Liver (tissue), 9 donors: ENCODE measurements around the gene OR51G2. TPM values are rescaled to one million over a fixed set of nuclear protein-coding genes. Genes with fewer than 3 reads are reported as not detected.

Experiments
- DNase-seq: peaks from one replicate; pipeline ENCODE4 v3.0.0-alpha.2; 2017; ENCODE audit warnings: low spot score
- H3K27ac ChIP-seq, 2 donors: one replicate each; pipeline ENCODE4 v1.7.0; 2013; ENCODE audit warnings: inconsistent platforms in 2 of 2, low read length in 2 of 2, control low read depth in 1 of 2, low read depth in 1 of 2, mild to moderate bottlenecking in 1 of 2
- H3K27me3 ChIP-seq, 4 donors: one replicate each; pipeline versions ENCODE4 v1.6.1 to v1.7.0; 2013; ENCODE audit warnings: low read length in 3 of 4, inconsistent platforms in 1 of 4, mild to moderate bottlenecking in 1 of 4, moderate library complexity in 1 of 4; ENCODE audit not compliant: control insufficient read depth in 4 of 4, insufficient read depth in 4 of 4
- H3K36me3 ChIP-seq, 4 donors: one replicate each; pipeline versions ENCODE4 v1.6.1 to v1.7.0; 2013; ENCODE audit warnings: low read length in 3 of 4, mild to moderate bottlenecking in 3 of 4, low read depth in 1 of 4, moderate library complexity in 1 of 4; ENCODE audit not compliant: control insufficient read depth in 4 of 4, insufficient read depth in 3 of 4
- H3K4me1 ChIP-seq, 4 donors: one replicate each; pipeline versions ENCODE4 v1.6.1 to v1.7.0; 2013; ENCODE audit warnings: low read length in 3 of 4, mild to moderate bottlenecking in 3 of 4, moderate library complexity in 1 of 4; ENCODE audit not compliant: control insufficient read depth in 4 of 4, insufficient read depth in 4 of 4
- H3K4me3 ChIP-seq, 3 donors: one replicate each; pipeline versions ENCODE4 v1.6.1 to v1.7.0; 2013; ENCODE audit warnings: low read length in 3 of 3, control low read depth in 1 of 3, low read depth in 1 of 3, mild to moderate bottlenecking in 1 of 3
- H3K9ac ChIP-seq, 2 donors: one replicate each; pipeline ENCODE4 v1.7.0; 2013; ENCODE audit warnings: low read length in 2 of 2, mild to moderate bottlenecking in 2 of 2, moderate library complexity in 2 of 2, control low read depth in 1 of 2, low read depth in 1 of 2
- H3K9me3 ChIP-seq, 4 donors: one replicate each; pipeline versions ENCODE4 v1.6.1 to v1.7.0; 2013; ENCODE audit warnings: low read length in 3 of 4; ENCODE audit not compliant: control insufficient read depth in 4 of 4
- EGR1 ChIP-seq, 2 donors: IDR thresholded peaks; 2 replicates each; pipeline ENCODE4 v1.6.1; 2016 to 2018; ENCODE audit warnings: antibody characterized with exemption in 2 of 2, low read depth in 2 of 2
- FOXA1 ChIP-seq: IDR thresholded peaks from 2 replicates; pipeline ENCODE4 v1.6.1; 2016; ENCODE audit warnings: antibody characterized with exemption
- FOXA2 ChIP-seq: IDR thresholded peaks from 2 replicates; pipeline ENCODE4 v1.6.1; 2016; ENCODE audit warnings: antibody characterized with exemption
- GABPA ChIP-seq, 2 donors: IDR thresholded peaks in 1 of 2; conservative IDR thresholded peaks in 1 of 2; 2 replicates each; pipeline ENCODE4 v1.6.1; 2016; ENCODE audit warnings: antibody characterized with exemption in 2 of 2, mild to moderate bottlenecking in 1 of 2, moderate library complexity in 1 of 2
- HNF4A ChIP-seq, 2 donors: conservative IDR thresholded peaks; 2 replicates each; pipeline ENCODE4 v1.6.1; 2016; ENCODE audit warnings: antibody characterized with exemption in 2 of 2, mild to moderate bottlenecking in 2 of 2
- HNF4G ChIP-seq: IDR thresholded peaks from 2 replicates; pipeline ENCODE4 v1.6.1; 2016; ENCODE audit warnings: antibody characterized with exemption
- JUND ChIP-seq, 2 donors: IDR thresholded peaks; 2 replicates each; pipeline ENCODE4 v1.6.1; 2016; ENCODE audit warnings: antibody characterized with exemption in 2 of 2
- NR2F2 ChIP-seq: IDR thresholded peaks from 2 replicates; pipeline ENCODE4 v1.6.1; 2016; ENCODE audit warnings: antibody characterized with exemption
- RAD21 ChIP-seq, 2 donors: IDR thresholded peaks; 2 replicates each; pipeline ENCODE4 v1.6.1; 2016; ENCODE audit warnings: antibody characterized with exemption in 2 of 2, mild to moderate bottlenecking in 2 of 2
- RXRA ChIP-seq, 2 donors: IDR thresholded peaks; 2 replicates each; pipeline ENCODE4 v1.6.1; 2017 to 2018; ENCODE audit warnings: antibody characterized with exemption in 2 of 2, mild to moderate bottlenecking in 1 of 2
- SP1 ChIP-seq: IDR thresholded peaks from 2 replicates; pipeline ENCODE4 v1.6.1; 2018; ENCODE audit warnings: antibody characterized with exemption, mild to moderate bottlenecking
- TAF1 ChIP-seq: conservative IDR thresholded peaks from 2 replicates; pipeline ENCODE4 v1.6.1; 2016; ENCODE audit warnings: antibody characterized with exemption, mild to moderate bottlenecking
- YY1 ChIP-seq: IDR thresholded peaks from 2 replicates; pipeline ENCODE4 v1.6.1; 2016; ENCODE audit warnings: antibody characterized with exemption, mild to moderate bottlenecking
- WGBS: extraction: QIAGEN DNeasy Blood & Tissue Kit; methylation state at CpG from one replicate; pipeline ENCODE4 v1.1.7; 2013; 5-methylcytosine and 5-hydroxymethylcytosine counted together
- polyA plus RNA-seq, 2 donors: library from polyadenylated mRNA; stranded (reverse) in 1 of 2; unstranded in 1 of 2; fragments of 200-250 nt in 1 of 2; fragments of >200 nt in 1 of 2; fragmentation: Nextera tagmentation in 1 of 2; extraction: Ambion mirVana in 1 of 2; gene quantifications; one replicate each; pipeline versions ENCODE4 v1.2.1 to v1.2.3, GENCODE V29; 2013 to 2015
- total RNA-seq, 2 donors: library from RNA; depleted of rRNA; stranded (reverse); fragments of >200 nt; gene quantifications; one replicate each; pipeline ENCODE4 v1.2.3, GENCODE V29; 2014
- TF ChIP-seq, protein P1 (sequence below): IDR thresholded peaks from 2 replicates; pipeline ENCODE4 v1.6.1; 2016; ENCODE audit warnings: antibody characterized with exemption, mild to moderate bottlenecking
- TF ChIP-seq, protein P2 (sequence below): IDR thresholded peaks from 2 replicates; pipeline ENCODE4 v1.6.1; 2016; ENCODE audit warnings: antibody characterized with exemption
- TF ChIP-seq, protein P3 (sequence below): IDR thresholded peaks from 2 replicates; pipeline ENCODE4 v1.6.1; 2016; ENCODE audit warnings: antibody characterized with exemption
- donor health status: healthy.
- donor health status: healthy.
- donor health status: healthy.
- donor health status: healthy.
- donor health status: healthy.

The OR51G2 gene
- total and polyA plus RNA-seq, 4 donors = not detected

DNA sequence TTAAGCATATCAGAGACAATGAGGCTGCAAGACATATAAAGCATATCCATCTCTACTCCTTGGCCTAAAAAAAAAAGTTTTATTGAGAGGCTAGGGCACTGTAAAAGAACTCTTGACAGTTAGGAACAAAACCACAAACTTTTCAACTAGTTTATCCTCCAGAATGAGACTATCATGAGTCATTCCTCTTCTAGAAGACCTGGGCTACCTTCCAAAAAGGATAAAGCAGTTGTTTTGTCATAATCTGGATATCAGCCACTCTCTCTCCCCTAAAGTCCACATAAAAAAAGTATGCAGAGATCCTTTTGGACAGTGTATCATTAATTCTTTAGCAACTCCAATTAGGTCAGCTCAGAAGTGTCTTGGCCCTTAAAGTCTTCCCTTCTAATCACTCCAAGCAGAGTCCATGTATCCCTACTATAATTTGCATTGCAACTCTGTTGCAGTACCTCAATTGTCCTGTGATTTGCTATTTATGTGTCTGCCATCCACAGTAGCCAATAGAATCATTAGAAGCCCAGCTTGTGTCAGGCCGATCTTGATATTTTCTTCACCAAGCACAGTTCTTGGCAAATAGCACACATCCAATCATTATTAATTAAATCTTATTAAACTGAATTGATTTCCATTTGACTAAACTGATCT is 27.0 kb downstream of the OR51G2 start:
- TF ChIP-seq YY1 = no peak
- TF ChIP-seq, protein P1, sequence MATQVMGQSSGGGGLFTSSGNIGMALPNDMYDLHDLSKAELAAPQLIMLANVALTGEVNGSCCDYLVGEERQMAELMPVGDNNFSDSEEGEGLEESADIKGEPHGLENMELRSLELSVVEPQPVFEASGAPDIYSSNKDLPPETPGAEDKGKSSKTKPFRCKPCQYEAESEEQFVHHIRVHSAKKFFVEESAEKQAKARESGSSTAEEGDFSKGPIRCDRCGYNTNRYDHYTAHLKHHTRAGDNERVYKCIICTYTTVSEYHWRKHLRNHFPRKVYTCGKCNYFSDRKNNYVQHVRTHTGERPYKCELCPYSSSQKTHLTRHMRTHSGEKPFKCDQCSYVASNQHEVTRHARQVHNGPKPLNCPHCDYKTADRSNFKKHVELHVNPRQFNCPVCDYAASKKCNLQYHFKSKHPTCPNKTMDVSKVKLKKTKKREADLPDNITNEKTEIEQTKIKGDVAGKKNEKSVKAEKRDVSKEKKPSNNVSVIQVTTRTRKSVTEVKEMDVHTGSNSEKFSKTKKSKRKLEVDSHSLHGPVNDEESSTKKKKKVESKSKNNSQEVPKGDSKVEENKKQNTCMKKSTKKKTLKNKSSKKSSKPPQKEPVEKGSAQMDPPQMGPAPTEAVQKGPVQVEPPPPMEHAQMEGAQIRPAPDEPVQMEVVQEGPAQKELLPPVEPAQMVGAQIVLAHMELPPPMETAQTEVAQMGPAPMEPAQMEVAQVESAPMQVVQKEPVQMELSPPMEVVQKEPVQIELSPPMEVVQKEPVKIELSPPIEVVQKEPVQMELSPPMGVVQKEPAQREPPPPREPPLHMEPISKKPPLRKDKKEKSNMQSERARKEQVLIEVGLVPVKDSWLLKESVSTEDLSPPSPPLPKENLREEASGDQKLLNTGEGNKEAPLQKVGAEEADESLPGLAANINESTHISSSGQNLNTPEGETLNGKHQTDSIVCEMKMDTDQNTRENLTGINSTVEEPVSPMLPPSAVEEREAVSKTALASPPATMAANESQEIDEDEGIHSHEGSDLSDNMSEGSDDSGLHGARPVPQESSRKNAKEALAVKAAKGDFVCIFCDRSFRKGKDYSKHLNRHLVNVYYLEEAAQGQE = no peak
- no peak for TF ChIP-seq FOXA1
- no peak for TF ChIP-seq TAF1
- TF ChIP-seq, protein P2, sequence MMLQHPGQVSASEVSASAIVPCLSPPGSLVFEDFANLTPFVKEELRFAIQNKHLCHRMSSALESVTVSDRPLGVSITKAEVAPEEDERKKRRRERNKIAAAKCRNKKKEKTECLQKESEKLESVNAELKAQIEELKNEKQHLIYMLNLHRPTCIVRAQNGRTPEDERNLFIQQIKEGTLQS = no peak
- no peak for TF ChIP-seq JUND (IDR thresholded peaks at IDR 0.05)
- TF ChIP-seq HNF4A (conservative IDR thresholded peaks at IDR 0.05) = no peak
- TF ChIP-seq GABPA (IDR thresholded peaks at IDR 0.05 in 1 of 2, conservative IDR thresholded peaks at IDR 0.05 in 1 of 2) = no peak
- no peak for TF ChIP-seq SP1
- TF ChIP-seq NR2F2 = no peak
- TF ChIP-seq RXRA (IDR thresholded peaks at IDR 0.05) = no peak
- no peak overlapping the region for H3K9ac ChIP-seq
- DNase-seq = no peak
- H3K36me3 ChIP-seq = no peaks in the 10 kb centered on the region
- H3K4me1 ChIP-seq = no peaks in the 10 kb centered on the region
- H3K27me3 ChIP-seq = no peaks in the 10 kb centered on the region
- no peak overlapping the region for H3K27ac ChIP-seq
- no peak overlapping the region for H3K4me3 ChIP-seq
- 88% methylated on average over 1 of the region's 1 CpG for WGBS
- H3K9me3 ChIP-seq = no peaks in the 10 kb centered on the region

DNA sequence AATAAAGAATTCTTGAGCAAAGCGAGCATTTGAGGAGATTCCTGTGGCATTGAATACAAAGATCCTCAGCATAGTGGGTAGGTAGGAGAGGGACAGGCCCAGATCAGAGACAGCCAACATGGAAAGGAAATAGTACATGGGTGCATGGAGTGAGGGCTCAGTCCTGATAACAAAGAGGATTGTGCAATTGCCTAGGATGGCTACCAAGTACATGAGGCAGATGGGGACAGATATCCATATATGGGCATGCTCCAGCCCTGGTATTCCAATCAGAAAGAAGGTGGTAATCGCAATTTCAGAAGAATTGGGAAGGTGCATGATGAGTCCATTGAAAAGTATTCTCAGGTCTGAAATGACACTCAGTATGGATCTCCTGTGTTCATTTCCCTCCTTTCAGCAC is 28.9 kb downstream of the OR51G2 start:
- DNase-seq = no peak
- H3K4me3 ChIP-seq = no peak overlapping the region
- no peak overlapping the region for H3K27ac ChIP-seq
- no peaks in the 10 kb centered on the region for H3K9me3 ChIP-seq
- H3K27me3 ChIP-seq = no peaks in the 10 kb centered on the region
- 84% methylated on average over 2 of the region's 2 CpGs for WGBS
- H3K9ac ChIP-seq = no peak overlapping the region
- no peaks in the 10 kb centered on the region for H3K4me1 ChIP-seq
- no peaks in the 10 kb centered on the region for H3K36me3 ChIP-seq
- TF ChIP-seq FOXA2 (no peak), RAD21 (IDR thresholded peaks at IDR 0.05) (no peak), GABPA (IDR thresholded peaks at IDR 0.05 in 1 of 2, conservative IDR thresholded peaks at IDR 0.05 in 1 of 2) (no peak), TAF1 (no peak), RXRA (IDR thresholded peaks at IDR 0.05) (no peak), NR2F2 (no peak), HNF4G (no peak), YY1 (no peak), EGR1 (IDR thresholded peaks at IDR 0.05; ENCODE audit: low read depth in 2 of 2) (no peak), HNF4A (conservative IDR thresholded peaks at IDR 0.05) (no peak), SP1 (no peak)
- TF ChIP-seq, protein P3, sequence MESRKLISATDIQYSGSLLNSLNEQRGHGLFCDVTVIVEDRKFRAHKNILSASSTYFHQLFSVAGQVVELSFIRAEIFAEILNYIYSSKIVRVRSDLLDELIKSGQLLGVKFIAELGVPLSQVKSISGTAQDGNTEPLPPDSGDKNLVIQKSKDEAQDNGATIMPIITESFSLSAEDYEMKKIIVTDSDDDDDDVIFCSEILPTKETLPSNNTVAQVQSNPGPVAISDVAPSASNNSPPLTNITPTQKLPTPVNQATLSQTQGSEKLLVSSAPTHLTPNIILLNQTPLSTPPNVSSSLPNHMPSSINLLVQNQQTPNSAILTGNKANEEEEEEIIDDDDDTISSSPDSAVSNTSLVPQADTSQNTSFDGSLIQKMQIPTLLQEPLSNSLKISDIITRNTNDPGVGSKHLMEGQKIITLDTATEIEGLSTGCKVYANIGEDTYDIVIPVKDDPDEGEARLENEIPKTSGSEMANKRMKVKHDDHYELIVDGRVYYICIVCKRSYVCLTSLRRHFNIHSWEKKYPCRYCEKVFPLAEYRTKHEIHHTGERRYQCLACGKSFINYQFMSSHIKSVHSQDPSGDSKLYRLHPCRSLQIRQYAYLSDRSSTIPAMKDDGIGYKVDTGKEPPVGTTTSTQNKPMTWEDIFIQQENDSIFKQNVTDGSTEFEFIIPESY = no peak
- TF ChIP-seq, protein P1 = no peak
